DOHH2 (cell line): ENCODE results near the gene SOHLH2.

Source experiments
- H3F3A ChIP-seq: fragments of 200-600 bp; sonication (generic), shearing (Covaris generic); 2 replicates; pipeline ENCODE4 v1.6.0; 2016; ENCODE audit warnings: antibody characterized with exemption, mild to moderate bottlenecking; ENCODE audit not compliant: control insufficient read depth, insufficient read depth
- H3K27ac ChIP-seq: fragments of 200-600 bp; sonication (generic); 2 replicates; pipeline ENCODE4 v1.5.1; 2014; ENCODE audit warnings: low read depth, mild to moderate bottlenecking, low read length, moderate library complexity
- H3K27me3 ChIP-seq: fragments of 200-600 bp; sonication (generic); 2 replicates; pipeline ENCODE4 v1.6.1; 2014; ENCODE audit warnings: mild to moderate bottlenecking, low read length, mixed read lengths; ENCODE audit not compliant: control insufficient read depth
- H3K36me3 ChIP-seq: fragments of 200-600 bp; sonication (generic); 2 replicates; pipeline ENCODE4 v1.6.1; 2014; ENCODE audit warnings: mild to moderate bottlenecking, low read length, moderate library complexity, mixed read lengths; ENCODE audit not compliant: control insufficient read depth
- H3K4me1 ChIP-seq: fragments of 200-600 bp; sonication (generic); 2 replicates; pipeline ENCODE4 v1.6.1; 2014; ENCODE audit warnings: mild to moderate bottlenecking, low read length, mixed read lengths; ENCODE audit not compliant: control insufficient read depth
- H3K4me2 ChIP-seq: fragments of 200-600 bp; sonication (generic); 2 replicates; pipeline ENCODE4 v1.6.0; 2014; ENCODE audit warnings: mild to moderate bottlenecking, low read length, moderate library complexity
- H3K4me3 ChIP-seq: fragments of 200-600 bp; sonication (generic); 2 replicates; pipeline ENCODE4 v1.5.1; 2014; ENCODE audit warnings: mild to moderate bottlenecking, low read length, mixed read lengths
- H3K79me2 ChIP-seq: fragments of 200-600 bp; sonication (generic); 2 replicates; pipeline ENCODE4 v1.6.1; 2014; ENCODE audit warnings: mild to moderate bottlenecking, low read length, mixed read lengths; ENCODE audit not compliant: control insufficient read depth
- H3K9me2 ChIP-seq: fragments of 200-600 bp; sonication (generic); replicated peaks from 2 replicates; pipeline ENCODE4 v1.6.1; 2014; ENCODE audit warnings: mild to moderate bottlenecking, low read length, mixed read lengths; ENCODE audit not compliant: control insufficient read depth
- H3K9me3 ChIP-seq: fragments of 200-600 bp; sonication (generic); 2 replicates; pipeline ENCODE4 v1.6.1; 2014; ENCODE audit warnings: antibody characterized with exemption, low read length, mixed read lengths; ENCODE audit not compliant: control insufficient read depth, insufficient read depth
- H4K20me1 ChIP-seq: fragments of 200-600 bp; sonication (generic); 2 replicates; pipeline ENCODE4 v1.6.0; 2014; ENCODE audit warnings: low read depth, mild to moderate bottlenecking, antibody characterized with exemption, low read length, moderate library complexity; ENCODE audit not compliant: control insufficient read depth, insufficient read depth
- EZH2phosphoT487 ChIP-seq: fragments of 200-600 bp; sonication (generic); IDR thresholded peaks from 2 replicates; pipeline ENCODE4 v1.6.1; 2017; ENCODE audit warnings: borderline replicate concordance, mild to moderate bottlenecking, antibody characterized with exemption, low read length, moderate library complexity, mixed read lengths
- TF ChIP-seq, protein P1 (sequence below): fragments of 200-600 bp; sonication (generic); IDR thresholded peaks from one replicate; pipeline ENCODE4 v1.5.1; 2014; ENCODE audit warnings: antibody characterized with exemption, mild to moderate bottlenecking, low read depth, low read length; ENCODE audit not compliant: poor library complexity, severe bottlenecking

SOHLH2 gene

DNA sequence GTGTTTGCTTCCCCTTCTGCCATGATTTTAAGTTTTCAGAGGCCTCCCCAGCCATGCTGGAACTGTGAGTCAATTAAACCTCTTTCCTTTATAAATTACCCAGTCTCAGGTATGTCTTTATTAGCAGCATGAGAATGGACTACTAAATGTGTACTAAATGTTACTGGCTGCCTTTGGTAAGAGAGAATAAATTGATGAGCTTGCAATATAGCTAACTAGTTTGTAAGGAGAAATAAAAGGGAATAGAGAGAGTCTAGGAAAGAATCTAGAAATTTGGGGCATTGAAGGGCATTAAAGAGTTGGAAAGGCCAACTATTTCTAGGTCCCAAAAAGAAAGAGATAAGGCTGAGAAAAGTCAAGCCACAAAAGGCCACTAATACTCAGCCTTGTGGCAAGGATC is 5.5 kb upstream of the SOHLH2 start:
- Histone ChIP-seq H3K27me3 (no peaks in the 10 kb centered on the region), H3K4me3 (no peak overlapping the region), H3K79me2 (no peaks in the 10 kb centered on the region), H3K4me2 (no peak overlapping the region), H3K9me2 (no peaks in the 10 kb centered on the region), H4K20me1 (no peaks in the 10 kb centered on the region), H3K36me3 (no peaks in the 10 kb centered on the region), H3K4me1 (no peaks in the 10 kb centered on the region), H3K9me3 (peaks cover 3% of the 10 kb centered on the region; the same call in 1 of the 2 replicates), H3K27ac (no peak overlapping the region), H3F3A (no peaks in the 10 kb centered on the region)
- TF ChIP-seq, protein P1, sequence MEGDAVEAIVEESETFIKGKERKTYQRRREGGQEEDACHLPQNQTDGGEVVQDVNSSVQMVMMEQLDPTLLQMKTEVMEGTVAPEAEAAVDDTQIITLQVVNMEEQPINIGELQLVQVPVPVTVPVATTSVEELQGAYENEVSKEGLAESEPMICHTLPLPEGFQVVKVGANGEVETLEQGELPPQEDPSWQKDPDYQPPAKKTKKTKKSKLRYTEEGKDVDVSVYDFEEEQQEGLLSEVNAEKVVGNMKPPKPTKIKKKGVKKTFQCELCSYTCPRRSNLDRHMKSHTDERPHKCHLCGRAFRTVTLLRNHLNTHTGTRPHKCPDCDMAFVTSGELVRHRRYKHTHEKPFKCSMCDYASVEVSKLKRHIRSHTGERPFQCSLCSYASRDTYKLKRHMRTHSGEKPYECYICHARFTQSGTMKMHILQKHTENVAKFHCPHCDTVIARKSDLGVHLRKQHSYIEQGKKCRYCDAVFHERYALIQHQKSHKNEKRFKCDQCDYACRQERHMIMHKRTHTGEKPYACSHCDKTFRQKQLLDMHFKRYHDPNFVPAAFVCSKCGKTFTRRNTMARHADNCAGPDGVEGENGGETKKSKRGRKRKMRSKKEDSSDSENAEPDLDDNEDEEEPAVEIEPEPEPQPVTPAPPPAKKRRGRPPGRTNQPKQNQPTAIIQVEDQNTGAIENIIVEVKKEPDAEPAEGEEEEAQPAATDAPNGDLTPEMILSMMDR, result no peak
- no peak for TF ChIP-seq EZH2phosphoT487

DNA sequence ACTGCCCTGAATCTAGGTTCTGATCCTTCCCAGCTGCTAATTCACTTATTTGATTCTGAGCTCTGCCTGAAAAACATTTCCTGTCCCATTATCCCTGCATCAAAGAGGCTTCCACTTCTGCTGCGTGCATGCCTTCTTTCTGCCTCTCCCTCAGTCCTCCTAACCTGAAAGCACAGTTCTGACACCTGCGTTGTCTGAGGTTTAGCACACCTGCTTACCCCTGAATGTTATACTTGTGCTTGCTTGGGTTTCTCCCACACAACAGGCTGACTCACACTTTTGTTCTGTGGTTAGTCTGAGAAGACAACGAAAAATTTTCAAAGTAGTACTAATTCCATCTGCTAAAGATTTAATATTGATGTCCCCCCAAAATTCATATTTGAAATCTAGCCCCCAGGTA is 3.1 kb upstream of the SOHLH2 start:
- TF ChIP-seq, protein P1, result no peak
- no peak for TF ChIP-seq EZH2phosphoT487

DNA sequence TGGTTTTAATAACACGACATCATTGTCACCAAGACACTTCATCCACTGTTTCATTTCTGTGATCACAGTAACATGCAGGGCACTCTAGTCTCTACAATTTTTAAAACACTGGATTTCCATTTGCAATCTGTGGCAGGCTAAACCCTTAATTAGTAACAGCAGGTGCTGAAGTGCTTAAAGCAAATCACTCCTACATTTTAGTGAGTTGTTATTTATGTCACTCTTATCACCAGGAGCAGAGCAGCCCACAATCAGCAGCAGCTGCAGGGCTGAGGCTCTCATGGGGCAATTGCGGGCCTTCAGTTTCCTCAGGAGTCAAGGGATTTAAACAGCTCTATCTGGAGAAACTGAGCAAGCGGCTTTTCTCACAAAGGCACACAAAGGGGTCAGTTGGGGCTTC is 1.6 kb downstream of the SOHLH2 start:
- Histone ChIP-seq H3K9me3 (peaks cover 3% of the 10 kb centered on the region; the same call in 1 of the 2 replicates), H3K4me1 (no peaks in the 10 kb centered on the region), H3K27ac (no peak overlapping the region), H3F3A (no peaks in the 10 kb centered on the region), H3K4me3 (no peak overlapping the region), H3K79me2 (no peaks in the 10 kb centered on the region), H3K36me3 (no peaks in the 10 kb centered on the region), H3K9me2 (no peaks in the 10 kb centered on the region), H4K20me1 (no peaks in the 10 kb centered on the region), H3K27me3 (no peaks in the 10 kb centered on the region), H3K4me2 (no peak overlapping the region)
- no peak for TF ChIP-seq EZH2phosphoT487
- TF ChIP-seq, protein P1, result no peak

More for the DNA sequence above, 3.1 kb upstream of the SOHLH2 start:
- no peaks in the 10 kb centered on the region for H3K9me2 ChIP-seq
- H3K4me3 ChIP-seq, result no peak overlapping the region
- no peak overlapping the region for H3K4me2 ChIP-seq
- no peaks in the 10 kb centered on the region for H3K27me3 ChIP-seq
- no peaks in the 10 kb centered on the region for H3K36me3 ChIP-seq
- H3K4me1 ChIP-seq, result no peaks in the 10 kb centered on the region
- peaks cover 3% of the 10 kb centered on the region; the same call in 1 of the 2 replicates for H3K9me3 ChIP-seq
- H4K20me1 ChIP-seq, result no peaks in the 10 kb centered on the region
- H3K27ac ChIP-seq, result no peak overlapping the region
- H3F3A ChIP-seq, result no peaks in the 10 kb centered on the region
- H3K79me2 ChIP-seq, result no peaks in the 10 kb centered on the region

DNA sequence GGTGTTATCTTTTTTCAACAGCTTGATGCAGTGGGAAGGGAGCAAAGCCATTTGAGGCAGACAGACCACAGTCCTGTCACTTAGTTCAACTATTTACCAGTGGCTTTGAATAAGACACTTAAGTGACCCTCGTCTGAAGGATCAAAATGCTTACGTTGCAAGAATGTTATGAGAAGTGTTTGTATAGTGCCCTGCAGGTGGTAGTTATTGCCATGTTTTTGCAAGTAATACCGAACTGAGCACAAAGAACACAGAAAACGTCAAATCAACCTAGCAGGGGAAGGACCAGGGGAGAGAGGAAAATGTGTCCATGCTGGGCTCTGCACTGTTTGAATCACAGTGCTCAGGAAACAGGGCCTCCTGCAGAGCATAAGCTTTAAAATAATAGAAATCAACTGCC is 2.8 kb downstream of the SOHLH2 start:
- Histone ChIP-seq H3K36me3 (no peaks in the 10 kb centered on the region), H3F3A (no peaks in the 10 kb centered on the region), H3K9me3 (peaks cover 3% of the 10 kb centered on the region; the same call in 1 of the 2 replicates), H4K20me1 (no peaks in the 10 kb centered on the region), H3K4me2 (no peak overlapping the region), H3K9me2 (no peaks in the 10 kb centered on the region), H3K79me2 (no peaks in the 10 kb centered on the region), H3K4me1 (no peaks in the 10 kb centered on the region), H3K27ac (no peak overlapping the region), H3K27me3 (no peaks in the 10 kb centered on the region), H3K4me3 (no peak overlapping the region)
- TF ChIP-seq, protein P1, result no peak
- no peak for TF ChIP-seq EZH2phosphoT487
